GM10248 (cell line): ENCODE results near the gene SNRNP35.
"Not testable (repeated sequence)": the region's sequence is repeated elsewhere in the genome, so short reads cannot be mapped to it uniquely, and the experiment has no call there.

ENCODE experiments used
- CTCF ChIA-PET: fragments of 300-600 bp; sonication (Branson Sonifier 250); formaldehyde crosslinking; extraction: SDS; loops from one replicate; lab custom pipeline; 2021; ENCODE audit warnings: antibody characterized with exemption; lab: Yijun Ruan, JAX
- POLR2A ChIA-PET: fragments of 350-650 bp; sonication (Branson Sonifier 250); formaldehyde crosslinking; extraction: SDS; loops from one replicate; lab custom pipeline; 2020; ENCODE audit warnings: antibody characterized with exemption; lab: Yijun Ruan, JAX
- DNase-seq: peaks from one replicate; pipeline ENCODE4 v3.0.0; 2012; ENCODE audit errors: extremely low spot score
- TF ChIP-seq, protein P1 (sequence below): IDR thresholded peaks from 2 replicates; pipeline ENCODE4 v1.5.1; 2012; ENCODE audit warnings: mild to moderate bottlenecking, low read depth; ENCODE audit errors: extremely low read depth, missing control alignments, control extremely low read depth

Gene SNRNP35

GRCh38 chr12:123428591-123428990, 29.3 kb upstream of the SNRNP35 start:
- TF ChIP-seq, protein P1, sequence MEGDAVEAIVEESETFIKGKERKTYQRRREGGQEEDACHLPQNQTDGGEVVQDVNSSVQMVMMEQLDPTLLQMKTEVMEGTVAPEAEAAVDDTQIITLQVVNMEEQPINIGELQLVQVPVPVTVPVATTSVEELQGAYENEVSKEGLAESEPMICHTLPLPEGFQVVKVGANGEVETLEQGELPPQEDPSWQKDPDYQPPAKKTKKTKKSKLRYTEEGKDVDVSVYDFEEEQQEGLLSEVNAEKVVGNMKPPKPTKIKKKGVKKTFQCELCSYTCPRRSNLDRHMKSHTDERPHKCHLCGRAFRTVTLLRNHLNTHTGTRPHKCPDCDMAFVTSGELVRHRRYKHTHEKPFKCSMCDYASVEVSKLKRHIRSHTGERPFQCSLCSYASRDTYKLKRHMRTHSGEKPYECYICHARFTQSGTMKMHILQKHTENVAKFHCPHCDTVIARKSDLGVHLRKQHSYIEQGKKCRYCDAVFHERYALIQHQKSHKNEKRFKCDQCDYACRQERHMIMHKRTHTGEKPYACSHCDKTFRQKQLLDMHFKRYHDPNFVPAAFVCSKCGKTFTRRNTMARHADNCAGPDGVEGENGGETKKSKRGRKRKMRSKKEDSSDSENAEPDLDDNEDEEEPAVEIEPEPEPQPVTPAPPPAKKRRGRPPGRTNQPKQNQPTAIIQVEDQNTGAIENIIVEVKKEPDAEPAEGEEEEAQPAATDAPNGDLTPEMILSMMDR: no peak
- CTCF ChIA-PET: interaction anchor here (0.9 to 2.0 kb wide), 5 partner anchors 12 to 556 kb away, joined by 3 to 6 read pairs (median 3); partner anchors contain the start of gene KMT5A
- POLR2A ChIA-PET: interaction anchor here (2.1 kb wide), 1 partner anchor 10 kb away, joined by 12 read pairs; no protein-coding TSS in a partner anchor
- no peak for DNase-seq

GRCh38 chr12:123429101-123429500, 28.8 kb upstream of the SNRNP35 start:
- CTCF ChIA-PET: interaction anchor here (0.9 to 2.0 kb wide), 3 partner anchors 12 to 557 kb away, joined by 3 to 6 read pairs (median 3); partner anchors contain the start of gene KMT5A
- DNase-seq, POLR2A ChIA-PET: not testable (repeated sequence)

- CTCF ChIA-PET: interaction anchor here (0.9 to 1.3 kb wide), 2 partner anchors 9 to 596 kb away, joined by 3 to 5 read pairs; no protein-coding TSS in a partner anchor
- not testable (repeated sequence) for DNase-seq
- POLR2A ChIA-PET: interaction anchor here (0.6 to 1.4 kb wide), 4 partner anchors 10 to 91 kb away, joined by 3 to 5 read pairs (median 4); no protein-coding TSS in a partner anchor
Observed at GRCh38 chr12:123431951-123432817, 25.8 kb upstream of the SNRNP35 start.

DNA sequence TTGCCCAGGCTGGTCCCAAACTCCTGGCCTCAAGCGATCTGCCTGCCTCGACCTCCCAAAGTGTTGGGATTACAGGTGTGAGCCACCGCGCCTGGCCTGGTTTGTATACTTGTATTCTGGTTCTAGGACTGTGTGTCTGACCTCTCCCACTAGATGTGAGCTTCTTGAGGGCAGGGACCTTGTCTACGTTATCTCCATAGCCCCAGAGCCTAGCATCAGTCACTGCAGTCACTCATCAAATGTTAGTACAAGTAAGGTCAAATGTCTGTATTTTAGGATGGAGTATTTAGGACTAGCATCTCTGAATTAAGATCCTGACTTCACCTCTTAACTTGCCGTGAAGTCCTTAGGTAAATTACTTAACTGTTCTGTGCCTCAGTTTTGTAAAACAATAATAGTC, 24.3 kb upstream of the SNRNP35 start:
- DNase-seq: no peak
- CTCF ChIA-PET: interaction anchor here (0.6 to 2.2 kb wide), 4 partner anchors 15 to 48 kb away, joined by 3 to 7 read pairs (median 3); no protein-coding TSS in a partner anchor
- POLR2A ChIA-PET: interaction anchor here (0.6 to 1.4 kb wide), 5 partner anchors 8 to 1798 kb away, joined by 3 to 5 read pairs (median 4); no protein-coding TSS in a partner anchor
- TF ChIP-seq, protein P1: no peak

DNA sequence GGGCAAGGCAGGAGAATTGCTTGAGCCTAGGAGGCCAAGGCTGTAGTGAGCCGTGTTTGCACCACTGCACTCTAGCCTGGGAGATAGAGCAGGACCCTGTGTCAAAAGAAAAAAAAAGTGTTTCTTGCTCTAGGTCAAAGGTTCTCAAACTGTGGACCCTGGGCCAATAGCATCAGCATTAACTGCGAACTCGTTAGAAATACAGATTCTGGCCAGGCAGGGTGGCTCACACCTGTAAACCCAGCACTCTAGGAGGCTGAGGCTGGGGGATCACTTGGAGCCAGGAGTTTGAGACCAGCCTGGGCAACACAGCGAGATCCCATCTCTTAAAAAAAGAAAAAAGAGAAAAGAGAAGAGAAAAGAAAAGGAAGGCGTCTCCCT, 22.3 kb upstream of the SNRNP35 start:
- TF ChIP-seq, protein P1: no peak
- POLR2A ChIA-PET: interaction anchor here (1.0 to 2.2 kb wide), 2 partner anchors 8 to 32 kb away, joined by 3 to 15 read pairs; no protein-coding TSS in a partner anchor
- CTCF ChIA-PET: interaction anchor here (1.6 to 2.2 kb wide), 2 partner anchors 9 to 13 kb away, joined by 4 to 7 read pairs; no protein-coding TSS in a partner anchor
- DNase-seq: no peak

- ChIA-PET POLR2A (interaction anchor here (0.5 to 2.2 kb wide), 5 partner anchors 9 to 1426 kb away, joined by 3 to 15 read pairs (median 4); no protein-coding TSS in a partner anchor), CTCF (interaction anchor here (1.0 to 1.6 kb wide), 3 partner anchors 8 to 22 kb away, joined by 3 to 4 read pairs (median 3); partner anchors contain the start of gene SNRNP35)
- TF ChIP-seq, protein P1: no peak
- DNase-seq: peak; percentile 92
Observed at GRCh38 chr12:123436017-123436964, 21.6 kb upstream of the SNRNP35 start, which contains the start of gene RILPL2. RILPL2 (minus strand) TSS chr12:123436684; CDS start chr12:123436420, 264 bp downstream.
